ENCODE data around the gene PA2G4. TPM values are rescaled to one million over a fixed set of nuclear protein-coding genes. Genes with fewer than 3 reads are reported as not detected.

The PA2G4 gene
- total and polyA plus RNA-seq, 2 of the 4 experiments (the other 2 are of a cell fraction) = 158 to 198 TPM

GRCh38 chr12:56141946-56142784, 37.8 kb downstream of the PA2G4 start (continued):
- TF ChIP-seq RCOR1 (IDR thresholded peaks at IDR 0.05; ENCODE audit: insufficient replicate concordance, low read length) = no peak
- TF ChIP-seq MAFK (IDR thresholded peaks at IDR 0.05; ENCODE audit: low read depth, low read length) = no peak
- no peak for TF ChIP-seq POLR2A (IDR thresholded peaks at IDR 0.05; ENCODE audit: low read depth, low read length)
- TF ChIP-seq, protein P1, sequence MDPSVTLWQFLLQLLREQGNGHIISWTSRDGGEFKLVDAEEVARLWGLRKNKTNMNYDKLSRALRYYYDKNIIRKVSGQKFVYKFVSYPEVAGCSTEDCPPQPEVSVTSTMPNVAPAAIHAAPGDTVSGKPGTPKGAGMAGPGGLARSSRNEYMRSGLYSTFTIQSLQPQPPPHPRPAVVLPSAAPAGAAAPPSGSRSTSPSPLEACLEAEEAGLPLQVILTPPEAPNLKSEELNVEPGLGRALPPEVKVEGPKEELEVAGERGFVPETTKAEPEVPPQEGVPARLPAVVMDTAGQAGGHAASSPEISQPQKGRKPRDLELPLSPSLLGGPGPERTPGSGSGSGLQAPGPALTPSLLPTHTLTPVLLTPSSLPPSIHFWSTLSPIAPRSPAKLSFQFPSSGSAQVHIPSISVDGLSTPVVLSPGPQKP (IDR thresholded peaks at IDR 0.05; ENCODE audit: borderline replicate concordance, low read depth, low read length) = no peak

GRCh38 chr12:56143217-56143616, 38.9 kb downstream of the PA2G4 start:
- no peak overlapping the region for H4K5ac ChIP-seq (ENCODE audit: low read depth, low read length)
- no peak overlapping the region for H3K14ac ChIP-seq (replicated peaks; ENCODE audit: low read depth, low read length)
- H3K4ac ChIP-seq (ENCODE audit: low read depth, low read length) = no peak overlapping the region
- intact Hi-C loops (cut with micrococcal nuclease) = no loop called here
- no CpG with 5 or more reads among the region's 4 CpGs for WGBS, 2 experiments (ENCODE audit: extremely low coverage in 2 of 2, insufficient read length in 1 of 2)
- no peak overlapping the region for H2BK120ac ChIP-seq (ENCODE audit: low read depth, low read length)
- H3K27me3 ChIP-seq (ENCODE audit: control insufficient read depth, insufficient read depth, low read length) = no peaks in the 10 kb centered on the region
- H3K27ac ChIP-seq (ENCODE audit: insufficient read depth, low read length) = no peak overlapping the region
- H4K91ac ChIP-seq (ENCODE audit: insufficient read depth, low read depth, low read length) = no peak overlapping the region
- no peak overlapping the region for H2BK15ac ChIP-seq (ENCODE audit: low read depth, low read length)
- in situ Hi-C loops (cut with MboI; ENCODE audit: low sequenced_read_pairs) = no loop called here
- H4K8ac ChIP-seq (ENCODE audit: low read depth in 2 of 2, low read length in 2 of 2) = no peak overlapping the region
- H3K4me1 ChIP-seq (ENCODE audit: control insufficient read depth, insufficient read depth, low read length) = no peaks in the 10 kb centered on the region; the same call in 1 of the 2 replicates
- no peaks in the 10 kb centered on the region; the same call in 1 of the 2 replicates for H4K20me1 ChIP-seq (ENCODE audit: insufficient read depth, low read length)
- POLR2A ChIA-PET (ENCODE audit: unreplicated experiment) = no interaction called here
- H3K79me1 ChIP-seq (ENCODE audit: low read depth in 1 of 2, low read length in 2 of 2) = peaks cover 3 to 5% of the 10 kb centered on the region in 2 experiments; a peak in 2 of 4 replicates
- H2BK5ac ChIP-seq (ENCODE audit: low read depth, low read length, poor library complexity, severe bottlenecking) = no peak overlapping the region
- H3K23ac ChIP-seq (ENCODE audit: low read depth, low read length) = no peak overlapping the region
- no peak for DNase-seq
- no peak overlapping the region for H3K4me2 ChIP-seq (ENCODE audit: low read depth, low read length)
- no peak overlapping the region for H3K9ac ChIP-seq (ENCODE audit: low read depth, low read length)
- BruUV-seq (replicated peaks) = no TSS peak
- CTCF ChIA-PET = no interaction called here
- no peak overlapping the region for H2BK20ac ChIP-seq (ENCODE audit: low read depth, low read length)
- H3K56ac ChIP-seq (ENCODE audit: extremely low read depth, insufficient read depth, low read length) = no peak overlapping the region
- peaks cover 56% of the 10 kb centered on the region for H3K36me3 ChIP-seq (ENCODE audit: control insufficient read depth, insufficient read depth, low read length)
- TF ChIP-seq CTCF (conservative IDR thresholded peaks at IDR 0.05; ENCODE audit: low read depth, low read length) = no peak
- TF ChIP-seq, protein P2, sequence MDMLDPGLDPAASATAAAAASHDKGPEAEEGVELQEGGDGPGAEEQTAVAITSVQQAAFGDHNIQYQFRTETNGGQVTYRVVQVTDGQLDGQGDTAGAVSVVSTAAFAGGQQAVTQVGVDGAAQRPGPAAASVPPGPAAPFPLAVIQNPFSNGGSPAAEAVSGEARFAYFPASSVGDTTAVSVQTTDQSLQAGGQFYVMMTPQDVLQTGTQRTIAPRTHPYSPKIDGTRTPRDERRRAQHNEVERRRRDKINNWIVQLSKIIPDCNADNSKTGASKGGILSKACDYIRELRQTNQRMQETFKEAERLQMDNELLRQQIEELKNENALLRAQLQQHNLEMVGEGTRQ (IDR thresholded peaks at IDR 0.05; ENCODE audit: low read depth, low read length) = peak; percentile 30; the same call in 1 of the 2 replicates
- ATAC-seq (ENCODE audit: low read depth) = no peak
- no peaks in the 10 kb centered on the region for H3K9me3 ChIP-seq (ENCODE audit: control insufficient read depth, insufficient read depth, low read length)
- H2AK9ac ChIP-seq (replicated peaks; ENCODE audit: low read depth, low read length, poor library complexity) = peak overlapping the region; percentile 26
- H3K4me3 ChIP-seq (ENCODE audit: insufficient read depth, low read depth, low read length) = no peak overlapping the region
- no peak overlapping the region for H2AFZ ChIP-seq (replicated peaks; ENCODE audit: low read length, poor library complexity)
- dilution Hi-C loops (cut with HindIII; ENCODE audit: low sequenced_read_pairs, unreplicated experiment) = no loop called here
- H2AK5ac ChIP-seq (ENCODE audit: low read depth, low read length) = no peak overlapping the region
- H3K18ac ChIP-seq (ENCODE audit: low read depth, low read length) = no peak overlapping the region
- peaks cover 12% of the 10 kb centered on the region for H3K9me1 ChIP-seq (ENCODE audit: insufficient read depth, low read length)
